ENCODE measurements around the gene IFIH1. TPM values are rescaled to one million over a fixed set of nuclear protein-coding genes. Genes with fewer than 3 reads are reported as not detected.
A peak's percentile ranks its signal among the peaks of the same experiment; 100 is the strongest.

The IFIH1 gene
- total RNA-seq, 1 experiment from 2014 or later = 5.1 TPM

DNA sequence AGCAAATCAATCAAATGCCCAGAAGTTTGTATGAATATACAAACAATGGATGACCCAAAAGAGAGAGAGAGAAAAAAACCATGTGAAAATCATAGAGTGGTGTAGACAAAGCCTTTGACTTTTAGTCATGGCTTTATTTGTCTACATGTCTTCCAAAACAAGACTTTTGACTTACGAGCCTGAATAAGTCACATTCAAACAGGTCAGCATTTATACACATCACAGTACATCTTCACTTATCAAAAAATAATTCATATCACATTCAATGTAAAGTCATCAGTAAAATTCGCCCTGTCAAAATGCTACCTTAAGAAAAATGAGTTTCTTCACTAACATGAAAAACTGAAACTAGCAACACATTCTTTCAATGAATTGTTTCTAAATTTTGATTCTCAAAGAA lies 1.9 kb downstream of the IFIH1 start:
- Histone ChIP-seq H3K4me3 (ENCODE audit: low read depth, low read length, poor library complexity, severe bottlenecking) (no peak overlapping the region), H3K4me1 (ENCODE audit: insufficient read depth, low read length, poor library complexity, severe bottlenecking) (no peaks in the 10 kb centered on the region), H3K27ac (ENCODE audit: low read depth, low read length, poor library complexity, severe bottlenecking) (no peak overlapping the region), H3K9me3 (ENCODE audit: low read depth, low read length, poor library complexity, severe bottlenecking) (no peaks in the 10 kb centered on the region), H3K27me3 (replicated peaks; ENCODE audit: insufficient read depth, low read depth, low read length, poor library complexity) (no peaks in the 10 kb centered on the region), H3K36me3 (ENCODE audit: insufficient read depth, low read length, poor library complexity, severe bottlenecking) (no peaks in the 10 kb centered on the region)
- no peak for DNase-seq (ENCODE audit: low spot score)
- TF ChIP-seq, protein P1, sequence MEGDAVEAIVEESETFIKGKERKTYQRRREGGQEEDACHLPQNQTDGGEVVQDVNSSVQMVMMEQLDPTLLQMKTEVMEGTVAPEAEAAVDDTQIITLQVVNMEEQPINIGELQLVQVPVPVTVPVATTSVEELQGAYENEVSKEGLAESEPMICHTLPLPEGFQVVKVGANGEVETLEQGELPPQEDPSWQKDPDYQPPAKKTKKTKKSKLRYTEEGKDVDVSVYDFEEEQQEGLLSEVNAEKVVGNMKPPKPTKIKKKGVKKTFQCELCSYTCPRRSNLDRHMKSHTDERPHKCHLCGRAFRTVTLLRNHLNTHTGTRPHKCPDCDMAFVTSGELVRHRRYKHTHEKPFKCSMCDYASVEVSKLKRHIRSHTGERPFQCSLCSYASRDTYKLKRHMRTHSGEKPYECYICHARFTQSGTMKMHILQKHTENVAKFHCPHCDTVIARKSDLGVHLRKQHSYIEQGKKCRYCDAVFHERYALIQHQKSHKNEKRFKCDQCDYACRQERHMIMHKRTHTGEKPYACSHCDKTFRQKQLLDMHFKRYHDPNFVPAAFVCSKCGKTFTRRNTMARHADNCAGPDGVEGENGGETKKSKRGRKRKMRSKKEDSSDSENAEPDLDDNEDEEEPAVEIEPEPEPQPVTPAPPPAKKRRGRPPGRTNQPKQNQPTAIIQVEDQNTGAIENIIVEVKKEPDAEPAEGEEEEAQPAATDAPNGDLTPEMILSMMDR (conservative IDR thresholded peaks at IDR 0.05; ENCODE audit: low read depth, low read length) = no peak
- no peak for TF ChIP-seq EZH2 (IDR thresholded peaks at IDR 0.05; ENCODE audit: borderline replicate concordance, low read depth, low read length, poor library complexity, severe bottlenecking)
- no TSS peak for BruUV-seq (replicated peaks)
- intact Hi-C loops (cut with micrococcal nuclease; ENCODE audit: unreplicated experiment) = no loop called here
- POLR2A ChIA-PET (ENCODE audit: low non-redundant PET) = no interaction called here
- CTCF ChIA-PET = no interaction called here

DNA sequence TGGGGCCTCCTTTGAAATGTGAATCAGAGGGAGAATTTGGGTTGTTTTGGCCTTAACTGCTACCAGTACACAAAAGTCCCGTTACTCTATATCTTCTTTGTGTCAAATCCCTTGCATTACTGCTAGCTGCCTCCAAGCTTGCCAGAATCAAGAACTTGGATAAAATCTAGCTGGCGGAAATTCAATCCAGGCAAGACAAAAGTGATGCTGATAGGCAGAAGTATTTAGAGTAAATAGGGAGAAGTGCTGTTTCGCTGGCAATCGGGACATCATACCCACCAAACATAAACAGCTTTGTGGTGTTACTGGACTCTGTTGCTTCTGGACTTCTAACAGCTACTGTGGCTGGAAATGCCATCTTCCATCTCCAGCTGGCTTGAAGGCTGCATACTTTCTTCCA lies 2.5 kb downstream of the IFIH1 start:
- TF ChIP-seq, protein P1 (conservative IDR thresholded peaks at IDR 0.05; ENCODE audit: low read depth, low read length) = no peak
- no peak for TF ChIP-seq EZH2 (IDR thresholded peaks at IDR 0.05; ENCODE audit: borderline replicate concordance, low read depth, low read length, poor library complexity, severe bottlenecking)
- DNase-seq (ENCODE audit: low spot score) = no peak
- H3K27me3 ChIP-seq (replicated peaks; ENCODE audit: insufficient read depth, low read depth, low read length, poor library complexity) = no peaks in the 10 kb centered on the region
- no peaks in the 10 kb centered on the region for H3K9me3 ChIP-seq (ENCODE audit: low read depth, low read length, poor library complexity, severe bottlenecking)
- CTCF ChIA-PET = no interaction called here
- POLR2A ChIA-PET (ENCODE audit: low non-redundant PET) = no interaction called here
- no peaks in the 10 kb centered on the region for H3K36me3 ChIP-seq (ENCODE audit: insufficient read depth, low read length, poor library complexity, severe bottlenecking)
- intact Hi-C loops (cut with micrococcal nuclease; ENCODE audit: unreplicated experiment) = no loop called here
- no peak overlapping the region for H3K27ac ChIP-seq (ENCODE audit: low read depth, low read length, poor library complexity, severe bottlenecking)
- H3K4me1 ChIP-seq (ENCODE audit: insufficient read depth, low read length, poor library complexity, severe bottlenecking) = no peaks in the 10 kb centered on the region
- TSS peak; percentile 41 for BruUV-seq (replicated peaks)
- no peak overlapping the region for H3K4me3 ChIP-seq (ENCODE audit: low read depth, low read length, poor library complexity, severe bottlenecking)

DNA sequence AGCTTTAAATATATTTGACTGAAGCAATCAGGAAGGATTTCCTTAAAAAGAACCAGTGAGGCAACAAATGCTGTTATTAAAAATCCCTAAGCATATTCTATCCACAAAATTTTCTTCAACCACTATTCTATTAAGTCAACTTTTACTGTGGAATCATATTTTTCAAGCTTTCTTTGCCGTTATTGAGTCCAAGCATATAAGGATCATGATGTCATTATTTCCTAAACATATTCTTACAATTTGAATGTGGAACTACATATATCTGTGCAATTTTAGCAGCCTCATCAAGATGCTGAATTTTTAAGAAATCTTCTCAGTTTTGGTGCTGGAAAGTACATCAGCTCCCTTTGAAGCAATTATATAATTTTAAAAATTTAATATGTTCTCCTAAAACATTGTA lies 5.6 kb downstream of the IFIH1 start:
- intact Hi-C loops (cut with micrococcal nuclease; ENCODE audit: unreplicated experiment) = no loop called here
- ChIA-PET POLR2A (ENCODE audit: low non-redundant PET) (interaction anchor here (0.6 kb wide), 1 partner anchor 15 kb away, joined by 4 read pairs; no protein-coding TSS in a partner anchor), CTCF (no interaction called here)
- H3K36me3 ChIP-seq (ENCODE audit: insufficient read depth, low read length, poor library complexity, severe bottlenecking) = no peaks in the 10 kb centered on the region
- TF ChIP-seq, protein P1 (conservative IDR thresholded peaks at IDR 0.05; ENCODE audit: low read depth, low read length) = no peak
- no peak for TF ChIP-seq EZH2 (IDR thresholded peaks at IDR 0.05; ENCODE audit: borderline replicate concordance, low read depth, low read length, poor library complexity, severe bottlenecking)
- no peak for DNase-seq (ENCODE audit: low spot score)
- H3K27me3 ChIP-seq (replicated peaks; ENCODE audit: insufficient read depth, low read depth, low read length, poor library complexity) = no peaks in the 10 kb centered on the region
- H3K4me3 ChIP-seq (ENCODE audit: low read depth, low read length, poor library complexity, severe bottlenecking) = no peak overlapping the region
- H3K9me3 ChIP-seq (ENCODE audit: low read depth, low read length, poor library complexity, severe bottlenecking) = no peaks in the 10 kb centered on the region
- no TSS peak for BruUV-seq (replicated peaks)
- no peak overlapping the region for H3K27ac ChIP-seq (ENCODE audit: low read depth, low read length, poor library complexity, severe bottlenecking)
- no peaks in the 10 kb centered on the region for H3K4me1 ChIP-seq (ENCODE audit: insufficient read depth, low read length, poor library complexity, severe bottlenecking)

Data from A673 (cell line).